Choroid plexus epithelial cell (primary cell): ENCODE results near the gene RBFOX2.

Experiments
- DNase-seq: peaks from one replicate; pipeline ENCODE4 v3.0.0-alpha.2; 2010; ENCODE audit warnings: low read depth
- H3K4me3 ChIP-seq: 2 replicates; pipeline ENCODE4 v1.5.1; 2011; ENCODE audit warnings: low read depth, mild to moderate bottlenecking, control low read depth, low read length, moderate library complexity
- CTCF ChIP-seq: conservative IDR thresholded peaks from 2 replicates; pipeline ENCODE4 v1.5.1; 2011; ENCODE audit warnings: low read depth, mild to moderate bottlenecking, control low read depth, inconsistent platforms, low read length, moderate library complexity

RBFOX2 gene

GRCh38 chr22:35914665-35915476 is 113.8 kb downstream of the RBFOX2 start:
- peak overlapping the region; percentile 58 for H3K4me3 ChIP-seq
- DNase-seq, result peak; percentile 95
- no peak for TF ChIP-seq CTCF

GRCh38 chr22:35914357-35914664 is 114.3 kb downstream of the RBFOX2 start:
- TF ChIP-seq CTCF, result no peak
- H3K4me3 ChIP-seq, result no peak overlapping the region
- DNase-seq, result no peak

- TF ChIP-seq CTCF, result no peak
- H3K4me3 ChIP-seq, result no peak overlapping the region
- DNase-seq, result no peak
Measured at GRCh38 chr22:35913925-35914324, 114.7 kb downstream of the RBFOX2 start.

- no peak overlapping the region for H3K4me3 ChIP-seq
- TF ChIP-seq CTCF, result no peak
- no peak for DNase-seq
Measured at GRCh38 chr22:35912658-35913057, 116.0 kb downstream of the RBFOX2 start.

GRCh38 chr22:35911877-35912276 is 116.7 kb downstream of the RBFOX2 start:
- no peak overlapping the region for H3K4me3 ChIP-seq
- no peak for TF ChIP-seq CTCF
- no peak for DNase-seq

GRCh38 chr22:35910926-35911325 is 117.7 kb downstream of the RBFOX2 start:
- no peak overlapping the region for H3K4me3 ChIP-seq
- no peak for TF ChIP-seq CTCF
- no peak for DNase-seq
